Measurements from ENCODE around the gene IL21R.

Gene IL21R

DNA sequence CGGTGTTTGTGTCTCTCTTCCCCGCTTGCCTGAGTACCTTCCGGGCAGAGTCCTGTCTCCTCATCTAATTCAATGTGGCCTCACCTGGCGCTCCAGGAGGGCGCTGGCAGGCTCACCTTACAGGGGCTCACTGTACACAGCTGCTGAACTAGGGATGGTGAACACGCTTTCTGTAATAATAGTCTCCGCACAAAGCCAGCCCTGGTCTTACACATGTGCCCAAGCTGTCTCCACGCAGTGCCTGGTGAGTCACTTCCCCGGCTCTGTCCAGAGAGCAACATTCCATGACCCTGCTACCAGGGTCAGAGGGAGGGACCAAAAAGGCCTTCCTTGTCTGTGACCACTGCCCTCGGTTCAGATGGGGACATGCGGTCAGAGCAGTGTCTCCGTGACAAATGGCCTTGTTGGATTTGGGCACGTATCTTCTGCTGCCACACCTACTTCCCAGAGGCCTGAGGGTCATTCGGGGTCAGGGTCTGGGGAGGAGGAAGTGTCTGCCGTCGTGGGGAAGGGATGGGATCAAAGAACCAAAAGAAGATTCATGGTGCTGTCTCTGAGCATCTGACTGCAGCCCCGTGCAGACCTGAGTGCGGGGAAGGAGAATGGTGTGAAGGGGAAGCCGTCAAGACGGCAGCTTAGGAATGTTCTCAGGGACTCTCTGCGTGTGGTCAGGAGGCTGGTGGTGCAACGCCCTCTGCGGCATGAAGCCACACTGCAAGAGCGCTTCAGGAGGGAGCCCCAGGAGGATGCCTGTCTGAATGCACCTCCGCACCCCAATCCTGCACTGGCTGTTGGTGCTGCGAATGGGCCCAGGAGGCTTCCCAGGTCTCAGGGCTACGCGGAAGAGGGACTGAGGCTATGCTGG is 68.8 kb downstream of the IL21R start:
- Histone ChIP-seq H3K36me3 (replicated peaks) (peaks cover 83% of the 10 kb centered on the region), H3K4me1 (no peaks in the 10 kb centered on the region), H3K9me3 (no peaks in the 10 kb centered on the region), H3K27me3 (ENCODE audit: low read depth) (no peaks in the 10 kb centered on the region), H3K4me3 (no peak overlapping the region)
- DNase-seq (ENCODE audit: low spot score in 2 of 2) = no peak
- in situ Hi-C loops (cut with MboI; ENCODE audit: low sequenced_read_pairs) = loop anchor here (10.0 to 25.0 kb wide), 2 partner anchors 74 to 233 kb away; partner anchors contain the start of gene GTF3C1

DNA sequence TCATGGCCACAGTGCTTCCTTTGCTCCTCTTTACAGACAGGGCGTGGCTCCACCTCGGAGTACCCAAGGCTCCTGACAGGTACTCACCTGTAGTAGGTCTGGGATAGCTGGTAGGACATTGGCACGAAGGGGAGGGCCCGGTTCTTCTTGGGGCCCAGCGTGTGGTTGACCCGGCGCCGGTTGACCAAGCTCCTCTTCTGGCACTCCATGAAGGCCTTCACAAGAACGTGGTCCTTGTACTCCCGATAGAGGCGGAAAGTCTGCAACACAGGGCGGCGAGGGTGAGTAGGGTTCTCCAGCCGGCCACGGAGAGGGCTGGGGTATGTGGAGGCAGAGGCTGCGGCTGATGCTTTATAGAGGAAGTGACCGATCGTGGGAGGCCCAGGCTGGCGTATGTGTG is 69.7 kb downstream of the IL21R start:
- H3K36me3 ChIP-seq (replicated peaks) = peaks cover 83% of the 10 kb centered on the region

DNA sequence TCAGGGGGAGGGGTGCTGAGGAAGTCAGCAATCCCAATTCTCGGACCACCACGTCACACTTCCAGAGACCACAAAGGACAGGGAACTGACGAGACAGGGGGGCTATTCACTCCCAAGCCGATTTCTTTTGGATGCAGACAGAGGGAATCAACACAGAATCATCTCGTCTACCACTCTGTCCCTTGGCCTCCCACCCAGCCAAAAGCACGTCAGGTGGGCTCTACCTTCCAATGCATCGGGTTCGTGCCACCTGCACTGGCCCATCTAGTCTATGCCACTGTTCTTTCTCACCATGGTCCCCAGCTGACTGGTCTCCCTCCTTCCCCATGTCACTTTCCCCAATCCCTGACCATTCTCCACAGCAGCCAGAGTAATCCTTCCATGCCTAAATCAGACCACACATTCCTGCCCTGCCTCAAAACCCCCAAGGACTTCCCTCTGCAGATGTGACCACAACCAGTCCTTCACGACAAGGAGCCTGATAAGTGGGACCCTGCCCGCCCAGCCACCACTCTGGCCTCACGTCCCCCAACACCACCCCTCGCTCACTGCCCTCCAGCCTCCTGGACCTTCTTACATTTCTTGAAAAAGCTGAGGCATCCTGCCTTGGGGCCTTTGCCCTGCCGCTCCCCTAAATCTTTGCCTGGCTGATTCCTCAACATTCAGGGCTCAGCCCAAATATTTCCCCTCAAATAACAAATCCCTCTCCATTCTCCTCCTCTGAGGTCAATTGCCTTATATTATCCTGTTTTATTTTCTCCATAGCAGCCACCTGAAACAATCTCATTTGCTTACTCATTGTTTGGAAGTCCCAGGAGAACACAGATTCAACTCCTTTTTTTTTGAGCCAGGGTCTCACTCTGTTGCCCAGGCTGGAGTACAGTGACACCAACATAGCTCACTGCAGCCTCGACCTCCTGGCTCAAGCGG is 70.4 kb downstream of the IL21R start:
- in situ Hi-C loops (cut with MboI; ENCODE audit: low sequenced_read_pairs) = loop anchor here (10.0 to 25.0 kb wide), 2 partner anchors 72 to 235 kb away; partner anchors contain the start of gene GTF3C1
- H3K27me3 ChIP-seq (ENCODE audit: low read depth) = no peaks in the 10 kb centered on the region

More for the DNA sequence above, 69.7 kb downstream of the IL21R start:
- DNase-seq (ENCODE audit: low spot score in 2 of 2) = no peak
- in situ Hi-C loops (cut with MboI; ENCODE audit: low sequenced_read_pairs) = loop anchor here (10.0 to 25.0 kb wide), 2 partner anchors 73 to 234 kb away; partner anchors contain the start of gene GTF3C1
- Histone ChIP-seq H3K9me3 (no peaks in the 10 kb centered on the region), H3K4me3 (no peak overlapping the region), H3K4me1 (no peaks in the 10 kb centered on the region), H3K27me3 (ENCODE audit: low read depth) (no peaks in the 10 kb centered on the region)

GRCh38 chr16:27473101-27473900 is 71.3 kb downstream of the IL21R start:
- H3K9me3 ChIP-seq = no peaks in the 10 kb centered on the region
- DNase-seq (ENCODE audit: low spot score in 2 of 2) = no peak
- H3K4me1 ChIP-seq = no peaks in the 10 kb centered on the region
- no peaks in the 10 kb centered on the region for H3K27me3 ChIP-seq (ENCODE audit: low read depth)
- H3K36me3 ChIP-seq (replicated peaks) = peaks cover 77% of the 10 kb centered on the region
- in situ Hi-C loops (cut with MboI; ENCODE audit: low sequenced_read_pairs) = loop anchor here (10.0 to 25.0 kb wide), 2 partner anchors 72 to 236 kb away; partner anchors contain the start of gene GTF3C1
- no peak overlapping the region for H3K4me3 ChIP-seq

More for the DNA sequence above, 70.4 kb downstream of the IL21R start:
- H3K9me3 ChIP-seq = no peaks in the 10 kb centered on the region
- H3K4me3 ChIP-seq = no peak overlapping the region
- peaks cover 77% of the 10 kb centered on the region for H3K36me3 ChIP-seq (replicated peaks)
- H3K4me1 ChIP-seq = no peaks in the 10 kb centered on the region
- DNase-seq (ENCODE audit: low spot score in 2 of 2) = no peak

GRCh38 chr16:27474041-27474440 is 72.1 kb downstream of the IL21R start:
- DNase-seq (ENCODE audit: low spot score in 2 of 2) = no peak
- H3K4me3 ChIP-seq = no peak overlapping the region
- in situ Hi-C loops (cut with MboI; ENCODE audit: low sequenced_read_pairs) = loop anchor here (10.0 to 25.0 kb wide), 2 partner anchors 71 to 237 kb away; partner anchors contain the start of gene GTF3C1
- H3K36me3 ChIP-seq (replicated peaks) = peaks cover 76% of the 10 kb centered on the region
- no peaks in the 10 kb centered on the region for H3K27me3 ChIP-seq (ENCODE audit: low read depth)
- no peaks in the 10 kb centered on the region for H3K9me3 ChIP-seq
- no peaks in the 10 kb centered on the region for H3K4me1 ChIP-seq

GRCh38 chr16:27474921-27475320 is 72.9 kb downstream of the IL21R start:
- DNase-seq (ENCODE audit: low spot score in 2 of 2) = no peak
- H3K36me3 ChIP-seq (replicated peaks) = peaks cover 75% of the 10 kb centered on the region
- no peaks in the 10 kb centered on the region for H3K9me3 ChIP-seq
- no peaks in the 10 kb centered on the region for H3K4me1 ChIP-seq
- H3K27me3 ChIP-seq (ENCODE audit: low read depth) = no peaks in the 10 kb centered on the region
- H3K4me3 ChIP-seq = no peak overlapping the region
- in situ Hi-C loops (cut with MboI; ENCODE audit: low sequenced_read_pairs) = loop anchor here (10.0 to 25.0 kb wide), 3 partner anchors 70 to 662 kb away; partner anchors contain the start of gene GTF3C1

DNA sequence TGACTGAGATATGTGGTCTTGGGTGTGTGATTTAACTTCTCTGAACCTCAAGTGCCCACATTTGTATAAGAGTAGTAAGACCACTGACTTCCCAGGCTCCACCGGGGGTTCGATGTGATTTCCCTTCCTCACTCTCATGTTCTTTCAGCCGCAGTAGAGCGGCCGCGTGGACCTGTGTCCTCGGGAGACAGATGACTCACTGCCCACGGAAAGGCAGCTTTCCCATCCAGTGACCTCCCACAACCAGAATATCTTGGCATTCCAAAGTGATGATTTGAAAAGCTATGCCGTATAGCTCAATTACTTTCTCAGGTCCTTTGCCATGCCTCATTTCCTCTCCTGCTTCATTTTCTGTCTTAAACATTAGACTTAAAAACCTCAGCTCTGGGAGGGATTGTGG is 73.6 kb downstream of the IL21R start:
- Histone ChIP-seq H3K4me1 (no peaks in the 10 kb centered on the region), H3K36me3 (replicated peaks) (peaks cover 74% of the 10 kb centered on the region), H3K27me3 (ENCODE audit: low read depth) (no peaks in the 10 kb centered on the region), H3K9me3 (no peaks in the 10 kb centered on the region), H3K4me3 (no peak overlapping the region)
- DNase-seq (ENCODE audit: low spot score in 2 of 2) = no peak
- in situ Hi-C loops (cut with MboI; ENCODE audit: low sequenced_read_pairs) = loop anchor here (10.0 to 25.0 kb wide), 2 partner anchors 69 to 662 kb away; partner anchors contain the start of gene GTF3C1

DNA sequence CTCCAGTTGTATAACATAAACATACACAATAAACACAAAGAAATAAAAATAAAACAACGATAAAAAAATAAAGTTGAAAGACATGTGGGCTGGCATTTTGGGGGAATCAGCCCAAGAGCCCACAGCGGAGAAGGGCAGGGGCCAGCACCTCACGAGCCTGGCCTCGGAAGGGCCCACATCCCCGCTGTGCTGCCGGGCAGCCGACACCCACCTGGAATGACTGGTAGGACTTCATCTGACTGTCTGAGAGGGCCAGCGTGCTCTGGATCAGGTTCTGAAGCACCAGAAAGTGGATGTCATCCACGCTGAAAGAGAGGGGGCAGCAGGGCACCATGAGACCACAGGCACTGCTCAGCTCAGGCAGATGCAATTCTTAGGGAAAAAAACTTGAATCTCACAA is 74.3 kb downstream of the IL21R start:
- Histone ChIP-seq H3K27me3 (ENCODE audit: low read depth) (no peaks in the 10 kb centered on the region), H3K9me3 (no peaks in the 10 kb centered on the region), H3K36me3 (replicated peaks) (peaks cover 74% of the 10 kb centered on the region), H3K4me1 (no peaks in the 10 kb centered on the region), H3K4me3 (no peak overlapping the region)
- in situ Hi-C loops (cut with MboI; ENCODE audit: low sequenced_read_pairs) = loop anchor here (10.0 to 25.0 kb wide), 2 partner anchors 69 to 661 kb away; partner anchors contain the start of gene GTF3C1
- no peak for DNase-seq (ENCODE audit: low spot score in 2 of 2)

DNA sequence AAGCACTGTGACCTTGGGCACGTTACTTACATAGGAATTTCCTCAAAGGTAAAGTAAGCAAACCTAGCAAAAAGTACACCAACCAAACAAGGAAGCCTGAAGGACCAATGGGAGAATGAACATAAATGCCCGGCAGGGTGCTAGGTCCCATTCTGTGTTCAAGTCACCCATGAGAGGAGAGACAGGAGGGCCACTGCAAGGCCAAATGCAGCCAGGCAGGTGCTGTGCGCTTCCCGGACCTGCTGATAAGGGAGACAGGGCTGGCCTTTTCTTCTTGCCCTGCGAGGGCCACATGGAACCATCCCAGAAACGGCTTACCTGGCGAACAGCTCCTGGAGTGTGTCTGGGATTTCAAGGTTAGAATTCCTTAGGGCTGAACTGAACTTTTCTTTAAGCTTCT is 78.8 kb downstream of the IL21R start:
- Histone ChIP-seq H3K9me3 (no peaks in the 10 kb centered on the region), H3K27me3 (ENCODE audit: low read depth) (no peaks in the 10 kb centered on the region), H3K4me3 (no peak overlapping the region), H3K4me1 (no peaks in the 10 kb centered on the region), H3K36me3 (replicated peaks) (peaks cover 89% of the 10 kb centered on the region)
- DNase-seq (ENCODE audit: low spot score in 2 of 2) = no peak
- in situ Hi-C loops (cut with MboI; ENCODE audit: low sequenced_read_pairs) = loop anchor here (25.0 kb wide), 1 partner anchor 657 kb away; no protein-coding TSS in a partner anchor

- in situ Hi-C loops (cut with MboI; ENCODE audit: low sequenced_read_pairs) = loop anchor here (25.0 kb wide), 1 partner anchor 656 kb away; no protein-coding TSS in a partner anchor
- H3K4me1 ChIP-seq = no peaks in the 10 kb centered on the region
- DNase-seq (ENCODE audit: low spot score in 2 of 2) = no peak
- H3K27me3 ChIP-seq (ENCODE audit: low read depth) = no peaks in the 10 kb centered on the region
- H3K36me3 ChIP-seq (replicated peaks) = peaks cover 88% of the 10 kb centered on the region
- H3K9me3 ChIP-seq = no peaks in the 10 kb centered on the region
- no peak overlapping the region for H3K4me3 ChIP-seq
These were observed 79.4 kb downstream of the IL21R start for GRCh38 chr16:27481282-27481934.

GRCh38 chr16:27482397-27483087 is 80.6 kb downstream of the IL21R start:
- Histone ChIP-seq H3K36me3 (replicated peaks) (peaks cover 93% of the 10 kb centered on the region), H3K9me3 (no peaks in the 10 kb centered on the region), H3K27me3 (ENCODE audit: low read depth) (no peaks in the 10 kb centered on the region), H3K4me1 (no peaks in the 10 kb centered on the region), H3K4me3 (no peak overlapping the region)
- in situ Hi-C loops (cut with MboI; ENCODE audit: low sequenced_read_pairs) = loop anchor here (25.0 kb wide), 1 partner anchor 655 kb away; no protein-coding TSS in a partner anchor
- no peak for DNase-seq (ENCODE audit: low spot score in 2 of 2)

- no peak for DNase-seq (ENCODE audit: low spot score in 2 of 2)
- Histone ChIP-seq H3K9me3 (no peaks in the 10 kb centered on the region), H3K27me3 (ENCODE audit: low read depth) (no peaks in the 10 kb centered on the region), H3K4me1 (no peaks in the 10 kb centered on the region), H3K4me3 (no peak overlapping the region), H3K36me3 (replicated peaks) (peaks cover 93% of the 10 kb centered on the region)
- in situ Hi-C loops (cut with MboI; ENCODE audit: low sequenced_read_pairs) = loop anchor here (25.0 kb wide), 1 partner anchor 654 kb away; no protein-coding TSS in a partner anchor
These were observed 81.1 kb downstream of the IL21R start for GRCh38 chr16:27483088-27483437.

All from HAP-1 (cell line).